NB4 (cell line): ENCODE results near the gene DOLPP1.

Experiments
- MYC ChIP-seq: IDR thresholded peaks from 2 replicates; pipeline ENCODE4 v1.6.1; 2011; ENCODE audit warnings: low read depth, low read length
- POLR2A ChIP-seq: IDR thresholded peaks from 2 replicates; pipeline ENCODE4 v1.6.1; 2011; ENCODE audit warnings: mild to moderate bottlenecking; ENCODE audit not compliant: insufficient read length; ENCODE audit errors: extremely low read depth
- TF ChIP-seq, protein P1 (sequence below): IDR thresholded peaks from one replicate; pipeline ENCODE4 v1.5.1; 2012; ENCODE audit warnings: low read depth, low read length
- TF ChIP-seq, protein P2 (sequence below): IDR thresholded peaks from 2 replicates; pipeline ENCODE4 v1.6.1; 2011; ENCODE audit warnings: low read depth, low read length

DNA sequence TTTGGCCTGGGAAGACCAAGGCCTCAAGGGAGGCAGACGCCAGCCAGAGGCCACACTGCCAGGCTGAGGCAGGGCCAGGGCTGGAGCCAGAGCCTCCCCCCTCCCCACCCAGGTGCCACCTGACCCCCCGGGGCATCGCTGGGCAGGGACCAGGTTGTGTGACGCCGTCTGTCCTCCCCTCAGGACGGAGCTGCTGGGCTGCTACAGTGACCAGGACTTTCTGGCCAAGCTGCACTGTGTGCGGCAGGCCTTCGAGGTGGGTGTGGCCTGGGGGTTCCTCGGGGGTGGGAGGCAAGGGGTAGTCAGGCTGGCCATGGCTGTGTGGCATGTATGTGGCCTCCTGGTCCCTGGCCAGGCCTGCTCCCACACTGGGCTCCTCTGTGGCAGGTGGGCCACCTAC, 17.9 kb upstream of the DOLPP1 start:
- TF ChIP-seq, protein P1, sequence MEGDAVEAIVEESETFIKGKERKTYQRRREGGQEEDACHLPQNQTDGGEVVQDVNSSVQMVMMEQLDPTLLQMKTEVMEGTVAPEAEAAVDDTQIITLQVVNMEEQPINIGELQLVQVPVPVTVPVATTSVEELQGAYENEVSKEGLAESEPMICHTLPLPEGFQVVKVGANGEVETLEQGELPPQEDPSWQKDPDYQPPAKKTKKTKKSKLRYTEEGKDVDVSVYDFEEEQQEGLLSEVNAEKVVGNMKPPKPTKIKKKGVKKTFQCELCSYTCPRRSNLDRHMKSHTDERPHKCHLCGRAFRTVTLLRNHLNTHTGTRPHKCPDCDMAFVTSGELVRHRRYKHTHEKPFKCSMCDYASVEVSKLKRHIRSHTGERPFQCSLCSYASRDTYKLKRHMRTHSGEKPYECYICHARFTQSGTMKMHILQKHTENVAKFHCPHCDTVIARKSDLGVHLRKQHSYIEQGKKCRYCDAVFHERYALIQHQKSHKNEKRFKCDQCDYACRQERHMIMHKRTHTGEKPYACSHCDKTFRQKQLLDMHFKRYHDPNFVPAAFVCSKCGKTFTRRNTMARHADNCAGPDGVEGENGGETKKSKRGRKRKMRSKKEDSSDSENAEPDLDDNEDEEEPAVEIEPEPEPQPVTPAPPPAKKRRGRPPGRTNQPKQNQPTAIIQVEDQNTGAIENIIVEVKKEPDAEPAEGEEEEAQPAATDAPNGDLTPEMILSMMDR, result no peak
- TF ChIP-seq POLR2A (no peak), MYC (no peak)
- TF ChIP-seq, protein P2, sequence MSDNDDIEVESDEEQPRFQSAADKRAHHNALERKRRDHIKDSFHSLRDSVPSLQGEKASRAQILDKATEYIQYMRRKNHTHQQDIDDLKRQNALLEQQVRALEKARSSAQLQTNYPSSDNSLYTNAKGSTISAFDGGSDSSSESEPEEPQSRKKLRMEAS, result no peak
